GM12878 (cell line): ENCODE measurements around the gene KCNQ1OT1. TPM values are rescaled to one million over a fixed set of nuclear protein-coding genes. Genes with fewer than 3 reads are reported as not detected.

ENCODE experiments used
- ATAC-seq: fragments of 200-7000 bp; cut with Tn5 transposase; 3 replicates; pipeline ENCODE4 v1.9.1; 2020; ENCODE audit warnings: mild to moderate bottlenecking, moderate library complexity
- BruUV-seq: library from RNA; stranded (reverse); fragments of 400-500 nt; replicated peaks from 2 replicates; lab custom pipeline; 2021; lab: Mats Ljungman, UMichigan
- CTCF ChIA-PET: fragments of 300-600 bp; sonication (Branson Sonifier 250); formaldehyde crosslinking; extraction: SDS; loops from one replicate; lab custom pipeline; 2021; ENCODE audit warnings: inconsistent platforms; lab: Yijun Ruan, JAX
- POLR2A ChIA-PET: fragments of 350-600 bp; formaldehyde crosslinking; extraction: SDS; loops from one replicate; lab custom pipeline; 2021; ENCODE audit warnings: inconsistent platforms; lab: Charles Lee
- RAD21 ChIA-PET: fragments of 300-600 bp; sonication (Branson Sonifier 250); formaldehyde crosslinking; loops from one replicate; lab custom pipeline; 2023; ENCODE audit warnings: antibody characterized with exemption; ENCODE audit not compliant: unreplicated experiment; lab: Charles Lee
- SMC1A ChIA-PET: fragments of 300-600 bp; sonication (Branson Sonifier 250); formaldehyde crosslinking; loops from one replicate; lab custom pipeline; 2023; ENCODE audit not compliant: unreplicated experiment, uncharacterized antibody; lab: Charles Lee
- DNase-seq: peaks from one replicate; pipeline ENCODE4 v3.0.0-alpha.2; 2011; ENCODE audit warnings: low read depth, low spot score
- FAIRE-seq: peaks from 3 replicates; lab custom pipeline; 2011; peaks lifted over from hg19 to GRCh38; lab: Jason Lieb, UNC
- H2AFZ ChIP-seq: 2 replicates; pipeline ENCODE4 v1.6.0; 2011; ENCODE audit warnings: low read depth, low read length, control low read depth; ENCODE audit not compliant: control insufficient read depth
- H3K27ac ChIP-seq: 2 replicates; pipeline ENCODE4 v1.5.1; 2011; ENCODE audit warnings: control low read depth; ENCODE audit not compliant: control insufficient read depth, insufficient read depth
- H3K27me3 ChIP-seq, 2 experiments: replicated peaks in 1 of 2; 2 replicates each; pipeline versions ENCODE4 v1.6.0 to v1.6.1; 2011; ENCODE audit warnings: low read length in 1 of 2; ENCODE audit not compliant: control insufficient read depth in 2 of 2, insufficient read depth in 2 of 2
- H3K36me3 ChIP-seq, 2 experiments: 2 replicates each; pipeline ENCODE4 v1.5.1; 2011; ENCODE audit warnings: low read length in 1 of 2; ENCODE audit not compliant: control insufficient read depth in 2 of 2, insufficient read depth in 2 of 2
- H3K4me1 ChIP-seq: 2 replicates; pipeline ENCODE4 v1.6.1; 2011; ENCODE audit warnings: mild to moderate bottlenecking, low read length, moderate library complexity, mixed read lengths; ENCODE audit not compliant: control insufficient read depth, insufficient read depth
- H3K4me2 ChIP-seq: 2 replicates; pipeline ENCODE4 v1.6.0; 2011; ENCODE audit warnings: control low read depth; ENCODE audit not compliant: control insufficient read depth, insufficient read depth
- H3K4me3 ChIP-seq: fragments of 200-600 bp; sonication (generic); 2 replicates; pipeline ENCODE4 v1.5.1; 2016
- H3K79me2 ChIP-seq: 2 replicates; pipeline ENCODE4 v1.6.0; 2011; ENCODE audit warnings: low read length; ENCODE audit not compliant: control insufficient read depth, insufficient read depth
- H3K9ac ChIP-seq: 2 replicates; pipeline ENCODE4 v1.8.0; 2011; ENCODE audit warnings: low read length, control low read depth, mixed read lengths; ENCODE audit not compliant: control insufficient read depth, insufficient read depth
- H3K9me3 ChIP-seq: replicated peaks from 3 replicates; pipeline ENCODE4 v1.5.1; 2011; ENCODE audit warnings: mild to moderate bottlenecking, low read length; ENCODE audit not compliant: control insufficient read depth, insufficient read depth
- H4K20me1 ChIP-seq: 2 replicates; pipeline ENCODE4 v1.6.0; 2011; ENCODE audit not compliant: control insufficient read depth, insufficient read depth
- BCL11A ChIP-seq: IDR thresholded peaks from 2 replicates; pipeline ENCODE4 v1.6.1; 2011; ENCODE audit warnings: low read depth, low read length
- CEBPB ChIP-seq, 2 experiments: fragments of 150-350 bp in 1 of 2; IDR thresholded peaks; 2 replicates each; pipeline ENCODE4 v1.6.1; 2012 to 2014; ENCODE audit warnings: low read depth in 2 of 2, low read length in 2 of 2, borderline replicate concordance in 1 of 2, inconsistent platforms in 1 of 2
- CTCF ChIP-seq, 3 experiments: IDR thresholded peaks in 2 of 3; conservative IDR thresholded peaks in 1 of 3; 2 replicates each; pipeline ENCODE4 v1.5.1; 2011; ENCODE audit warnings: low read depth in 3 of 3, low read length in 3 of 3, mild to moderate bottlenecking in 3 of 3, control low read depth in 2 of 3, moderate library complexity in 2 of 3, inconsistent platforms in 1 of 3, mixed read lengths in 1 of 3; ENCODE audit not compliant: control insufficient read depth in 2 of 3, insufficient read depth in 1 of 3; ENCODE audit errors: extremely low read depth in 1 of 3
- DPF2 ChIP-seq: fragments of 450-650 bp; IDR thresholded peaks from 2 replicates; pipeline ENCODE4 v1.6.1; 2017; ENCODE audit warnings: mild to moderate bottlenecking
- EED ChIP-seq: sonication (generic); IDR thresholded peaks from 2 replicates; pipeline ENCODE4 v1.6.1; 2016; ENCODE audit warnings: antibody characterized with exemption, low read depth
- MXI1 ChIP-seq: fragments of 150-350 bp; IDR thresholded peaks from 2 replicates; pipeline ENCODE4 v1.6.1; 2011; ENCODE audit warnings: low read depth, mild to moderate bottlenecking, inconsistent platforms, low read length, improper control_type of control experiment
- SIN3A ChIP-seq: IDR thresholded peaks from 2 replicates; pipeline ENCODE4 v1.6.1; 2012; ENCODE audit warnings: low read depth, low read length, improper control_type of control experiment
- SP1 ChIP-seq: IDR thresholded peaks from one replicate; pipeline ENCODE4 v1.6.1; 2011; ENCODE audit warnings: low read depth, low read length
- SRF ChIP-seq, 2 experiments: IDR thresholded peaks; 2 replicates each; pipeline ENCODE4 v1.6.1; 2011; ENCODE audit warnings: low read depth in 2 of 2, low read length in 2 of 2, mild to moderate bottlenecking in 1 of 2, moderate library complexity in 1 of 2
- WGBS: methylation state at CpG from one replicate; pipeline ENCODE4 v1.1.6; 2016; ENCODE audit warnings: low lambda C conversion rate; ENCODE audit not compliant: insufficient replicate concordance, insufficient coverage; ENCODE audit errors: missing lambda C conversion rate; 5-methylcytosine and 5-hydroxymethylcytosine counted together
- in situ Hi-C: fragments of 300-500 bp; cut with MboI; formaldehyde crosslinking; loops from 9 replicates; pipeline ENCODE4 v1.14.3; 2018; ENCODE audit warnings: mixed read lengths
- intact Hi-C: fragments of 100-400 bp; cut with micrococcal nuclease; formaldehyde crosslinking; loops from one replicate; pipeline ENCODE4 v1.14.2; 2022; ENCODE audit not compliant: unreplicated experiment
- polyA plus RNA-seq, 11 experiments: library from polyadenylated mRNA; depleted of rRNA in 4 of 11; unstranded in 6 of 11; stranded (reverse) in 5 of 11; fragments of >200 nt; fragmentation: Nextera tagmentation in 4 of 11; fragmentation: Illumina TruSeq in 1 of 11; extraction: Ambion mirVana in 4 of 11; extraction: Trizol in 1 of 11; gene quantifications; 1 replicate in 1 of 11; 2 replicates in 10 of 11; pipeline versions ENCODE4 v1.2.1 to v1.2.3, GENCODE V29; 2011 to 2016; ENCODE audit warnings: inconsistent platforms in 2 of 11, missing spikeins in 2 of 11, low read depth in 1 of 11
- total RNA-seq, 4 experiments: library from RNA; depleted of rRNA in 3 of 4; stranded (reverse); fragments of >200 nt in 3 of 4; fragmentation: Illumina TruSeq in 1 of 4; extraction: Trizol in 1 of 4; gene quantifications; 2 replicates each; pipeline versions ENCODE4 v1.2.1 to v1.2.3, GENCODE V29; 2013 to 2021

KCNQ1OT1 gene
- total and polyA plus RNA-seq, 10 of the 15 experiments (the other 5 are each of a cell fraction or from before 2014, with no cell fraction given) = 0.02 to 1.6 (median 0.41) TPM

GRCh38 chr11:2586793-2587131, 113.0 kb downstream of the KCNQ1OT1 start:
- 7% methylated on average over 5 of the region's 5 CpGs for WGBS
- ChIA-PET SMC1A (no interaction called here), POLR2A (no interaction called here), CTCF (no interaction called here), RAD21 (no interaction called here)
- Histone ChIP-seq H3K9ac (no peak overlapping the region), H3K27ac (no peak overlapping the region), H2AFZ (no peak overlapping the region), H3K4me3 (no peak overlapping the region), H3K36me3 (no peaks in the 10 kb centered on the region), H3K4me2 (no peak overlapping the region), H3K9me3 (no peaks in the 10 kb centered on the region), H3K4me1 (no peaks in the 10 kb centered on the region), H3K79me2 (no peaks in the 10 kb centered on the region), H4K20me1 (no peaks in the 10 kb centered on the region), H3K27me3 (no peaks in the 10 kb centered on the region)
- no peak for TF ChIP-seq SRF (IDR thresholded peaks at IDR 0.05; ENCODE audit: low read depth in 2 of 2, low read length in 2 of 2)
- TF ChIP-seq CEBPB (IDR thresholded peaks at IDR 0.05; ENCODE audit: borderline replicate concordance in 1 of 2, low read depth in 2 of 2, low read length in 2 of 2) = no peak
- TF ChIP-seq EED = no peak
- TF ChIP-seq SP1 = no peak
- TF ChIP-seq MXI1 = no peak
- TF ChIP-seq CTCF (IDR thresholded peaks at IDR 0.05 in 2 of 3, conservative IDR thresholded peaks at IDR 0.05 in 1 of 3; ENCODE audit: control insufficient read depth in 2 of 3, extremely low read depth in 1 of 3, insufficient read depth in 1 of 3, low read depth in 3 of 3, low read length in 3 of 3) = no peak
- no peak for TF ChIP-seq SIN3A
- TF ChIP-seq BCL11A = no peak
- TF ChIP-seq DPF2 = no peak
- intact Hi-C loops (no loop called here), in situ Hi-C loops (no loop called here)
- no TSS peak for BruUV-seq
- FAIRE-seq = no peak
- no peak for ATAC-seq
- DNase-seq = no peak
